Activated gamma-delta T cell treated with anti-CD3 and anti-CD28 coated beads, Interleukin-2, amount 50 U/mL, for 16 hours (primary cell): Measurements from ENCODE around the gene STAT5A.
"Not testable (repeated sequence)": the region's sequence is repeated elsewhere in the genome, so short reads cannot be mapped to it uniquely, and the experiment has no call there.

Experiments used
- DNase-seq: peaks from one replicate; pipeline ENCODE4 v3.0.0-alpha.2; 2020; ENCODE audit warnings: low read depth

STAT5A gene

DNA sequence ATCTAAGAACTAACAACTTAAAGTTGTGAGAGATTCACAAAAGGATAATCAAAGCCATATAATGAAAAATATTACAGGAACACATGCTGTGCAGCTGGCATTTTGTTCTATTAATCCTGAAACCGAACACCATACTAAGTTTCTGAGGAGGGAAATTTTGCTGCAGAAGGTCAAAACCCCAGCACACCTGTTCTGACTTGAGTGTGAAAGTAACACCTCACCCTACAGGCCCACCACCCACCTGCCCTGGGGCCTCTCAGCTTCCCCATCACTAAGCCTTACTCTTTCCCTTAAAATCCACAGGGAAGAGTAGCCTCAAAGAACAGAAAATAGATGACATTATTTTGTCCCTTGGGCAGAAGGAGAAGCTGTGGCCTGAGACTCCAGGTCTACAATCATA lies 44.8 kb downstream of the STAT5A start:
- DNase-seq, result no peak

DNA sequence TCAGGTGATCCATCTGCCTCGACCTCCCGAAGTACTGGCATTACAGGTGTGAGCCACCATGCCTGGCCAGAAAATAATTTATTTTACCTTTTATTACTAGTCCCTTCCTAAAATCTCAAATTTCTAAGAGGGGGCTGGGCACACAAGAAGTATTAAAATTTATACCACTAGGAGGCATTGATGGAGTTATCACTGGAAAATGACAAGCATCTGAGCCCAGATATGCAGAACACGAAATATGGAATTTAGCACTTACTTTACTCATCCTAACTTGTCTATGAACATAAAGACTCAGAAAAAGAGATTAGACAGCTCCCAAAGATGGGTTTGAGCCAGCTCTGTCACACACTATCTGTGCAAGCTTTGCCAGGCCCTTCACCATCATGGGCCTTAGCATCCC lies 46.4 kb downstream of the STAT5A start:
- no peak for DNase-seq

- peak; percentile 40 for DNase-seq
Measured at GRCh38 chr17:42337442-42337841, 49.1 kb downstream of the STAT5A start.

DNA sequence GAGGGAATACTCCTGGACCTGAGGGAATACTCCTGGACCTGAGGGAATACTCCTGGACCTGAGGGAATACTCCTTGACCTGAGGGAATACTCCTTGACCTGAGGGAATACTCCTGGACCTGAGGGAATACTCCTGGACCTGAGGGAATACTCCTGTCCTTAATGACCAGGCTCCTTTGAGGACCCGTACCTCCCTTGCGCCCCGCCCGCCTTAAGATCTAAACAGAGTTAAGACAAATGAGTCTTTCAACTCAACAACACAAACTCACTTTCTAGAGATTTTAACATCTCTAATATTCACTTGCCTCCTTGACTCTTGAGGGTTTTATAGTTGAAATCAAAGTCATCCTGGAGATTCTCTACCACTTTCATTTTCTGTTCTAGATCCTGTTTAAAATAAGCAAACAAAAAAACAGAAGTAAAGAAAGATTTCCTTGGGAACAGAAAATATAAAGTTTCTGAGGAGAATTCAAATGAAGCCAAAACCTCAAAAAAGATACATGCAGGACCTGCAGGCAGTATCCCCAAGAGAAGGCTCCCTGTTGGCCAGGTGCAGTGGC lies 50.2 kb downstream of the STAT5A start:
- no peak for DNase-seq

GRCh38 chr17:42339221-42339620 lies 50.9 kb downstream of the STAT5A start:
- no peak for DNase-seq

DNA sequence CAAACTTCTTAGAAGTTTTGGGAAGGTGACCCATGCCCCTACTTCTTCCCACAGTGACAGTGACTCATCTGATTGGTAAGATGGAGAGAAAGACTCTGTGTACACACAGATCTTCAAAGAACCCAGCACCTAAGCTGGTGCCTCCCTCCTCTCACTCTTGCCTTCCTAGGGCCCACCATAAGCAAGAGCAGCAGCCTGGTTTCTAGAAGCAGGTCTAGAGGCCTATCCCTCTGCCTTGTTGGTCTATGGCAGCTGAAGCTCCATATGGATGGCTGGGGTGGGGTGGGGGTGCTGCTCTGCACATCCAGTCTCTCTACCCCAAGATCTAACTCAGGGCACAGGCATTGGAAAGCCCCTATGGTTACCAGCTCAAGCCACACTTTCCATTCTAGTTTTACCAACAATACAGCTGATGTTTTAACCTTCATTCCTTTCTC lies 52.4 kb downstream of the STAT5A start:
- DNase-seq, result no peak

- no peak for DNase-seq
Measured at GRCh38 chr17:42341568-42341967, 53.3 kb downstream of the STAT5A start.

GRCh38 chr17:42342242-42343008 lies 54.1 kb downstream of the STAT5A start:
- no peak for DNase-seq

- no peak for DNase-seq
Measured at GRCh38 chr17:42345396-42346073, 57.2 kb downstream of the STAT5A start.

DNA sequence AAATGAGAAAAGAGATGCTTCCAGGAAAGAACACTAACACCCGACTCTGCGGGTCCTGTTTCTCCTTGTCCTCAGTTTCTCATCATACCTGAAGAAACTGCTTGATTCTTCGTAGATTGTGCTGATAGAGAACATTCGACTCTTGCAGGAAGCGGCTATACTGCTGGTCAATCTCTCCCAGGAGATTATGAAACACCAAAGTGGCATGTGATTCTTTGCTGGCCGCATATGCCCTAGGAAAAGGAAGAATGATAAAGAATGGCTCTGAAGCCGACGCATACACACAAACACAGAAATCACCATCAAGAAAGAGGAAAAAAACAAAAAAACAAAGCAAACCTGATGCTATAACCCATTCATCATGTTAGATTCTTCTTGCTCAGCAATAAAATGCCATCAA lies 58.2 kb downstream of the STAT5A start:
- no peak for DNase-seq

DNA sequence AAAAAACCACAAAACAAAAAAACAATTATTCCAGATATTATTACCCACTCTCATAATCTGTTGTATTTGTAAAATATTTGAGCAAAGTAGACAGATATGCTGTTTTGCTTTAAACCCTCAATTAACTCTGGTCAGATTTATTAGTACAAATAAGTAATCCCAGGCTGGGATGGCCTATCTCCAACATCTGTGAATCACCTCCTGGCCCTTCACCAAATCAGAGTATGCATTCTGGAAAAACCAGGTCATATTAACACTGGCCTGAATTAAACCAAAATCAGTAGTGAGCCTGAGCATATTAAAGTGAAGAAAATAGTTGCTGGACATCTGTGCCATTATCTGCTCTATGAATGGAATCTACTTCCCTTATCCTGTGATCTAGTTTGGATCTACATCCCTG lies 58.9 kb downstream of the STAT5A start:
- no peak for DNase-seq

GRCh38 chr17:42347606-42348005 lies 59.3 kb downstream of the STAT5A start:
- DNase-seq, result no peak

- DNase-seq, result no peak
Measured at GRCh38 chr17:42348104-42348503, 59.8 kb downstream of the STAT5A start.

- no peak for DNase-seq
Measured at GRCh38 chr17:42354956-42355843, 66.9 kb downstream of the STAT5A start.

DNA sequence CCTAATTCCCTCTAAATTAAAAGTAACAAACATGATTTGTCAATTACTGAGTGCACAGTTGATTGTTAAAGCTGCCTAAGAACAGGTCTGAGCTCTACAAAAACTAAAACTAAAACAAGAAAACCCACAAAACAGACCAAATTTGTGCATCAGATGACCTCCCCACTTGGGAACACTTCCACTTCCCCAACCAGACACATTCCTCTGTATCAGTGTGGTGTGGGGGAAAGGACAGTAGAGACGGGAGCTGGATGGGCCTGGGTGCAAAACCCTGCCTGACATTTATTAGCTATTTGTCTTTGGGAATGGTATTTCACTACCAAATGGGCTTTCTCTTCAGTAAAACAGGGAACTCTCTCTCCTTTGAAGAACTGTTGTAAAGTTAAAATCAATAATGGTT lies 70.1 kb downstream of the STAT5A start:
- DNase-seq, result no peak

GRCh38 chr17:42359133-42359532 lies 70.8 kb downstream of the STAT5A start:
- DNase-seq, result no peak

- not testable (repeated sequence) for DNase-seq
Measured at GRCh38 chr17:42360388-42360787, 72.1 kb downstream of the STAT5A start.
